ENCODE data around the gene GTF2H4.

DNA sequence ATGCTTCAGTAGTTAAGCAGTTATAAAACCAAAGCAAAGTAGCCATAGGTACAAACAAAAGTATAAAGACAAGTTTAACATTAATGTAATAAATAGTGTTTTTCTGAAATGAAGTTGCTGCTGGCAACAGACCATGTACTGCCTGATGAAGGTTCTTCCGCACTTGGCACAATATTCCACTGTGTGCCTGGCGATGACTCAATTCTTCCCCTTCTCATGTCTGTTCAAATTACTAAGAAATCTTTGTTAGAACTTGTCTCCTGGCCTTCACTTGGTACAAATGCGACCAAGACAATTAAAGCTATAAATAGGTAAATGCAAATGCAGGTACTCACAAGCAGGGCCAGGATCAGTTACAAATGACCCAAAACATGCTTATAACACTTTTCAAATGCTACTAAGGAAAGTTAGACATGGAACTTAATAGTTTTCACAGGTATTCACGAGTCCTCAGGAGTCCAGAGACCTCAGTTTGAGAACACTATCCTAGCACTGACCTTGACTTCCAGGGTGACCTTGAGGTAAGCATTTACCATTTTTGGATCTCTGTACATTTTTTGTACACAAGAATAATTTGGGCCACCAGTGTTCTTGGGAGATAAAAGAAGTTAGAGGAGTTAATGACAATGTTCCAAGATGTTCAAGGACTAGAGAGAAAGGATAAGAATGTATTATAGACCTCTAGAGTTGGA lies 31.8 kb upstream of the GTF2H4 start:
- no peak for TF ChIP-seq POLR2A (IDR thresholded peaks at IDR 0.05)
- TF ChIP-seq, protein P1, sequence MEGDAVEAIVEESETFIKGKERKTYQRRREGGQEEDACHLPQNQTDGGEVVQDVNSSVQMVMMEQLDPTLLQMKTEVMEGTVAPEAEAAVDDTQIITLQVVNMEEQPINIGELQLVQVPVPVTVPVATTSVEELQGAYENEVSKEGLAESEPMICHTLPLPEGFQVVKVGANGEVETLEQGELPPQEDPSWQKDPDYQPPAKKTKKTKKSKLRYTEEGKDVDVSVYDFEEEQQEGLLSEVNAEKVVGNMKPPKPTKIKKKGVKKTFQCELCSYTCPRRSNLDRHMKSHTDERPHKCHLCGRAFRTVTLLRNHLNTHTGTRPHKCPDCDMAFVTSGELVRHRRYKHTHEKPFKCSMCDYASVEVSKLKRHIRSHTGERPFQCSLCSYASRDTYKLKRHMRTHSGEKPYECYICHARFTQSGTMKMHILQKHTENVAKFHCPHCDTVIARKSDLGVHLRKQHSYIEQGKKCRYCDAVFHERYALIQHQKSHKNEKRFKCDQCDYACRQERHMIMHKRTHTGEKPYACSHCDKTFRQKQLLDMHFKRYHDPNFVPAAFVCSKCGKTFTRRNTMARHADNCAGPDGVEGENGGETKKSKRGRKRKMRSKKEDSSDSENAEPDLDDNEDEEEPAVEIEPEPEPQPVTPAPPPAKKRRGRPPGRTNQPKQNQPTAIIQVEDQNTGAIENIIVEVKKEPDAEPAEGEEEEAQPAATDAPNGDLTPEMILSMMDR (IDR thresholded peaks at IDR 0.05): no peak

Measured in gastroesophageal sphincter (tissue), 3 donors.